ENCODE results near the gene DNAJB9.
A peak's percentile ranks its signal among the peaks of the same experiment; 100 is the strongest.

The DNAJB9 gene

DNA sequence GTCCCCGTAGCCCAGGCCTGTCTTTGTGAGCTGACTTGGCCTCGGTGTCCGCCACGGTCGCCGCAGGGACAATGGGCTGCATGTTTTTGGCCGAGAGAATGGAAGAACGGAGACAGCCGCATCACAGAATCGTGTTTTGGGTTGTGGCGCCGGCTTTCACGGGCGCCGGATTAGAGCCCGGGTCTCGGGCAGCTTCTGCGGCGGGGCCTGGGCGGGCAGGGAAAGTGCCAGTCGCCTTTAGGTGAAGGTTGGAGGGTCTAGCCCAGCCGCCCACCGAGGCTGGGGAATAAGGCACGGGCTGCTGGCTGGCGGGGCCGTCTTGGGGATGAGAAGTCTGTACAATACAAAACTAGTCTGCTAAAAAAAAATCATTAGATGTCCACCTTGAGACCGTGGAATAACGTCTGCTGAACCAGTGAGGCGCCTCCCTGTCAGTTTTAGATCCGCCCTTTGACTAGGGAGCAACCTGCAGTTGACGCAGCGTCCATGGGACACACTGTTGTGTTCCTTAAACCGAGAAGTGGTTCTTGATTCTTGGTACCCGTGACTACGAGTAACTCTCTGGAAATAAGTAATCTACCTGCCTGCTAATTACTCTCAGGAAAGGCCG, 577 bp downstream of the DNAJB9 start:
- DNase-seq: peak; percentile 30

DNA sequence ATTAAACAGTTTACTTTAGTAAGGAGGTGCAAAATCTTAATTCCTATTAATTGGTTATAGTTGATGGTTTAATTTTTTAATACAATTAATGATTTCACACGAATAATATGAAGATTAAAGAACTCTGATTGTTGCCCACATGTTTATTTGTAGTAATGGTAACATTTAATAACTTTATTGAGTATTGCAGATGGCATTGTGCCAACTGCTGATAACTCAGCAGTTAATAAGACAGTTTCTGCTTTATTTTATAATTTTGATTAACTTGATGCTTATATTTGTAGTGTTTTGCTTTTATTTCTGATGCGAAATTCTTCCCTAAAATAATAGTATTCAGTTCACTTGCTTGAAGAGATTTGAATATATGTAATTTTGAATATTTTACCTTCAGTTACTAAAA, 2.8 kb downstream of the DNAJB9 start:
- no peak for DNase-seq

DNA sequence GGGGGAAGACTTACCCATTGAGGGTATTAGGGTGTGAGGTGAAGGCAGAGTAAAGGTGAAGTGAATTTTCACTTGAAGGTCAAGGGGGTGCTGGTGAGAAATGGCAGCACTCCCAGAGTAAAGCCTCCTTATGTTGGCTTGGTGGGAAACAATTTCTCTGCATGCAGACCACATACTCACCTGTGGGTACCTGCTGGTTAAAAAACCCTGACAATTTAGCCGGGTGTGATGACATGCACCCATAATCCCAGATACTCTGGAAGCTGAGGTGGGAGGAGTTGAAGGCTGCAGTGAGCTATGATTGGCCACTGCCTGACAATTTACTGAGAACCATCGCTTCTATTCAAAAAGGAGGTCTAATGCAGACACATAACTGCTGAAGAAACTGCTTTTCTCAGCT, 5.5 kb downstream of the DNAJB9 start:
- DNase-seq: no peak

DNA sequence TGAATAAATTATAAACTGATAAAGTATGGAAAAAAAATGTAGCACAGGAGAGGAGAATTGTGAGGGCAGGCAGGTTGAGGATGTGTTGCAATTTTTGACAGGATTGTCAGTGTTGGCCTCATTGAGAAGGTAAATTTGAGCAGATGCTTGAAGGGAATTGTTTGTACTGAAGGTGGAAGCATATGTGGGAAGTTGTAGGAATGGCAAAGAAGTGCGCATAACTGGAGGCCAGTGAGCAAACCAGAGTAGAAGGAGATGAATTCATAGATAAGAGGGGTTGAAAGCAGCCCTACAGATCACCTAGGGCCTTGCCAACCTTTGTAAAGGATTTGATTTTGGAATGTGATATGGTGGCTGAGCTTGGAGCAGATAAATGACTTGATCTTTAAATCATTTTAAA, 6.4 kb downstream of the DNAJB9 start:
- no peak for DNase-seq

DNA sequence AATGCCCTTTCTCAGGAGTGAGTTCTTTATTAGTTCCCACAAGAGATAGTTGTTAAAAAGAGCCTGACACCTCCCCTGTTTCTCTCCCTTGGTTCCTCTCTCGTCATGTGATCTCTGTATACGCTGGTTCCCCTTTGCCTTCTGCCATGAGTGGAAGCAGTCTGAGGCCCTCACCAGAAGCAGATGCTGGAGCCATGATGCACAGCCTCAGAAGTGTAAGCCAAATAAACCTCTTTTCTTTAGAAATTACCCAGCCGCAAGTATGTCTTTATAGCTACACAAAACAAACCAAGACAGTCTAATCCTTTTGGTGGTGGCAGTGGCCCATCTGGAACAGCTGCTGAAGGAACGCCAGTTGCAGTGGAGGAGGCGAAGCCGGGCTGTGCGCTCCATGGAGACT, 9.3 kb downstream of the DNAJB9 start:
- no peak for DNase-seq

DNA sequence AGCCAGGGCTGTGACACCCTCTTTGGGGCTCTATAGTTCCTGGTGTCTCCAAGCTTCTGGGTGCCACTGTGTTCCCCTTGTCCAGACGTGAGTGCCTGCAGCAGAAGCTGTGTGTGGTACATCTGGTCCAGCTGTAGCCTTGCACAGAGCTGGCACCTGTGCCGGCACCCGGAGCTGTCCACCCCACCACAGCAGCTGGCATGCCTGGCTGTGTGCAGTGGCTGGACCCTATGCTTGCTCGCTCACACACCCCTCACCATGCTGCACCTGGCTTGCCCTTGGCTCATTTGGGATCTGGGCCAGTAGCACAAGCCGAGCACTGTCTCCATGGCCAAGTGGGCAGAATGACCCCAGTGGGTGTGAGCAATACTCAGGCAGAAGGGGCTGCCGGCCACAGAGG, 10.6 kb downstream of the DNAJB9 start:
- no peak for DNase-seq

DNA sequence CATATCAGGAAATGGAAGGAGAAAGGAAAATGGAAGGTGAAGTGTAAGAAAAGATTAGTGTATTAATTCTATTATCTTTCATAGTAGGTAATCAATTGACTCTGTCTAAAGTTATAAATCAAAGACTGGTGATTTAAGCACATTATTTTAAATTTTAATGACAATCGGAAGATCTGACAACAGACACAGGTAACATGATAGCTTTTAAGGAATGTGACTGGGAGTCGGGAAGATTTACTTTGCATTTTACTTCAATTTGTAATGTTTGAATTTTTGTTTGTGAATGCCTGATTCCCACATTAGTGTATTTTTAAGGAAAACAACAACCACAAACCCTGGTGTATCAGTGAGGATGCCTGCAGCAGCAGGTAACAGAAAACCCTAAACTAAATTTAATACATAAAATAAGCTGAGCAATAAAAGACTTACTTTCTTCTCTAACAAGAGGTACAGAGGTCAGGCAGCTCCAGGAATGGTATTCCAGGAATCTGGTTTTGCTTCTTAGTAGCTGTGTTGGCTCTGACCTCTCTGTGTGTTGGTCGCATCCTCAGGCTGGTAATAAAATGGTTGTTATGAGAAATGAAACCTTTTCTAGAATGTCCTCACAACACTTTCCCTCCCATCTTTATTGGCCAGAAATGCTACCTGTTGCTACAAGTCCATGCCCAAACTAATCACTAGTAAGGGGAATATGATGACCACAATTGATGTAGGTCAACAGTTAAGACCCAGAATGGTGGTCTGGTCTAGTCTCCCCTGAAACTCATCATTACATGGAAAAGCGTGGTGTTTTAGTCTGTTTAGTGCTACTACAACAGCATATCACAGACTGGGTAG, 12.2 kb downstream of the DNAJB9 start:
- no peak for DNase-seq

DNA sequence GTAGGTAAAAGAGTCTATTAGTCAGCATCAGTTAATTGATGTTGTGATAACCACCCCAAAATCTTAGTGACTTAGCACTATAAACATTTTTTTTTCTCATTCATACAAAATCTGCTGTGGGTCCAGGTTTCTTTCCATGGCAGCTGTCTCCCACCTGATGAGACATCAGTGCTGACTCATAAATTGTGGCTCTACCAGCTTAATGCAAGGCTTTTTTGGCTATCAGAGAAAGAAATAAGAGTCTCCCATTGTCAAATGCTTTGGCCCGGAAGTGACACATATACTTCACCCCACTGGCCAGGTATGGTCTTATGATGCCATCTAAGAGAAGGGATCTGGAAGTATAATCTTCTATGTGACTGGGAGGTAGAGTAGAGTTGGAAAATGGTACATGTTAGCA, 14.5 kb downstream of the DNAJB9 start:
- no peak for DNase-seq

DNA sequence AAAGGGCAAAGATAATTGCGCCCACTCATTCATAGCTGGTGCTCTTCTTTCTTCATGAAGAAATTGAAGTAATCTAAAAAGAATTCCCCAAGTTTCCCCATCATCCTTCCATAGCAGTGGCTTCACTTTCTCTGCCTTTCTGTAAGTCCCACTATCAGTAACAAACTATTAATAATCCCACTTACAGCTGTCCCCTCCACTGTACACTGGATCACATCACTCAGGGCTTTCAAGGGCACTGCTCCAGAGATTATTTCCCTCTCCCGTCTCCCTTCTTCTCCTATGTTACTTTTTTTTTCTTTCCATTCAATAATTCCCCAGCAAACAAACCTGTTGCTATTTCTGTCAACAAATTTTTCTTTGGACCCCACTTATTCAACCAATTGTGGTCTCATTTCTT, 16.2 kb downstream of the DNAJB9 start:
- DNase-seq: no peak

DNA sequence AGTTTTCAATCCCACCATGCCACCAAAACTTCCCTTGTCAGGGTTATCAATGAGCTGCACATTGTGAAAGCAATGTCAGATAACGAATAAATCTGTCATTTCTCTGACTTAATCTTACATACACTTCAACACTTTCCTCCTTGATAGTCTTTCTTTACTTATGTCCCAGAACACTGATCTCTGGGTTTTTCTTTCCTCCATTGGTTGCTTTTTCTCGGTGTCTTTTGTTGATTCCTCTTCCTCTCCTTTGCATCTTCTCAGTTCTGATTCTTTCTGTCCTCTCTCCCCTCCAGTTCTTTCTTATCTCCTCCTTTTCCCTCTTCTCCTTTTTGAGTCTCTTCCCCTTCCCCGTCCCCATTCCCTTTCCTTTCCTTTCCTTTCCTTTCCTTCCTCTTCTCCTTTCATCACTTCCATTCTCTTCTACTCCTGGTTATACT, 16.6 kb downstream of the DNAJB9 start:
- no peak for DNase-seq

DNA sequence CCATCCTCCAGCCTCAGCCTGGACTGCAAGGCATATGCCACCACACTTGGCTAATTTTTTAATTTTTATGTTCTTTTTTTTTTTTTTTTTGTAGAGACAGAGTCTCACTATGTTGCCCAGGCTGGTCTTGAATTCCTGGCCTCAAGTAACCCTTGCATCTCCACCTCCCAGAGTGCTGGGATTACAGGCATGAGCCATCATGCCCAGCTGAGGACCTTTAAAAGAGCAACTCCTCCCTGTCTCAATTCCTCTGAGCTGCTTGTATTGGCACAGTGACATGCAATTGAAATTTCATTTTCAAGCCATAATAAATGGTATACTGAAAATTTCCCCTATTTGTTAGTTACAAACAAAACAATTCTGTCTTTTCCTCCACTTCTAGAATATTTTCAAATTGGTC, 19.5 kb downstream of the DNAJB9 start:
- no peak for DNase-seq

DNA sequence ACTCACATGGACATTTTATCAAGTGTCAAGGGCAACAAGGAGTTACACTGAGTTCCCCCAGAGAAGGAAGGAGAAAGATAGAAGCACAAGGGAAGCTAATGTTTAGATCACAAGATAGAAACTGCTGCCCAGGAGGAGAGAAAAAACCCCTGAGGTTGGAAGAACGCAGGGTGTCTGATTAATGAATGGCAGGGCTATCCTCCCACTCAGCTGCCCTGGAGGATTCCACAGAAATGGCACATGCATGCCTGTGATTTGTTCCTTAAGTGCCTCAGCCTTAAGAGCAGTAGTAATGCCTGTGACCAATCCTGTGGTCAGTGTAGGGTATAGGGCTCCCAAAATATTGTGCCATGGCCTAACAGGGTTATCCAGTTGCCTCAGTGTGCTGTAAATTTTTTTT, 20.2 kb downstream of the DNAJB9 start:
- DNase-seq: no peak

DNA sequence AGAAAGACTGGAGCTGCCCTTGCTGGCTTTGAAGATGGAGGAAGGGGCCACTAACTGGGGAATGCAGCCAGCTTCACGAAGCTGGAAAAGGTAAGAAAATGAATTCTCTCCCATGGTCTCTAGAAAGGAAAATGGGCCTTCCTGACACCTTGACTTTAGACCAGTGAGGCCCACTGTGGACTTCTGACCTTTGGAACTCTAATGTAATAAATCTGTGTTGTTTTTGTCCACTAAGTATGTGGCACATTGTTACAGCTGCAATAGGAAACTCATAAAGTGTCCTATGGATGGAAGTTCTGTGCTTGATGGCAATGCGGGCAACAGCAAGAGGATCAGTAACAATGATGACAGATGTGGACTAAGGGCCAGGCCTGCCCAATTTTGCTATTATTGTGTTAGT, 20.9 kb downstream of the DNAJB9 start:
- no peak for DNase-seq

DNA sequence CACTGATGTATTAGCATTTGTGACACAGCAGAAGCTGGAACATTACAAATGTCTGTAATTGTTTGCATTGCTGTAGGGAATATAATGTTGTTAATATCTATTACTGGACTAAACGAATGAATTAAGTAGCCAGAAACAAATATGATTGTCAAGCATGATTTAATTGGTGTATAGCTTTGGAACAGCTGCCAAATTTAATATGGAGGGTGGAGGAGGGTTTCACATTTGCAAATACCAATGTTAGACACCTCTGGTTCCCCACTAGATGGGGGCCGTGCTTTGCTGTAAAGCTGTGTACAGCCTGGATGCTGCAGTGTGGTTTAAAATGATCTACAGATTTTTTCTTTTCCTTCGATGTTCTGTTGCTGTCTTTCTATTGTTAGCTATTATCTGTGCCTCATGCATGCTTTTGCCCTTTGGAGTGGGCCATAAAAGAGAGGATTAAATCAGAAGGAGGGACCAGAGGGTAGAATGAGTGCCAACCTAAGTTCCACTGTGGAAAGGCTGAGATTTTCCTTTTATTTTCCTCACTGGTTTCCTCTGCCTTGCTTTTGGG, 23.1 kb downstream of the DNAJB9 start:
- DNase-seq: peak; percentile 41

DNA sequence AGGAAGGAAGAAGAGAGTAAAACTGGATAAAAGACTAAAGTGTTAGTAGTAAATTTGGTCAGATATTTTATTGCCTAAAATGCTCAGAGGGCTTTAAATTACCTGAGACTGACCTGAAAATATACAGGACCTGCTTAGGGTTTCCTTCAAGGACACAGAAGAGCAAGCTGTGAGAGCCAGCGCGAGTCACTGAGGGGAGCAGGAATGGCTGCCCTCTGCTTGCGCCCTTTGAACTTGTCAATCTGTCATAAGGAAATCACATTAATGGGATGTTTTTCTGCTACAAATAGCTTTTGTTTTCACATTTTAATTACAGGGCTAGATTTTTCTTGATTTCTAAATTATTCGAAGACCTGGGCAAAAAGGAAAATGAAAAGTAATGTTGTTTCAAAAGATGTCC, 26.9 kb downstream of the DNAJB9 start:
- no peak for DNase-seq

DNA sequence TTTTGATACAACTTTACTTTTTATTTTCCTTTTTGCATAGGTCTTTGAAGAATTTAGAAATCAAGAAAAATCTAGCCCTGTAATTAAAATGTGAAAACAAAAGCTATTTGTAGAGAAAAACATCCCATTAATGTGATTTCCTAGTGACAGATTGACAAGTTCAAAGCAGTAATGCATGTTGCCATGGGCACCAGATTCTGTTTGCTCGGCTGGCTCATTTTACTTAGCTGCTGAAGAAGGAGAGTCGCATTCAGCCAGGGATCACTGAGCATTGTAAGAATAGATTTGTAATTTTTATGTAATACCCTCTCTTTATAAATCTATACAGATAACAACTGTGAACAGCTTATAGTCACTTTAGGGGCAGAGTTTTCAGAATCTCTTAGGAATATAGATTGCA, 28.5 kb downstream of the DNAJB9 start:
- peak; percentile 59 for DNase-seq

DNA sequence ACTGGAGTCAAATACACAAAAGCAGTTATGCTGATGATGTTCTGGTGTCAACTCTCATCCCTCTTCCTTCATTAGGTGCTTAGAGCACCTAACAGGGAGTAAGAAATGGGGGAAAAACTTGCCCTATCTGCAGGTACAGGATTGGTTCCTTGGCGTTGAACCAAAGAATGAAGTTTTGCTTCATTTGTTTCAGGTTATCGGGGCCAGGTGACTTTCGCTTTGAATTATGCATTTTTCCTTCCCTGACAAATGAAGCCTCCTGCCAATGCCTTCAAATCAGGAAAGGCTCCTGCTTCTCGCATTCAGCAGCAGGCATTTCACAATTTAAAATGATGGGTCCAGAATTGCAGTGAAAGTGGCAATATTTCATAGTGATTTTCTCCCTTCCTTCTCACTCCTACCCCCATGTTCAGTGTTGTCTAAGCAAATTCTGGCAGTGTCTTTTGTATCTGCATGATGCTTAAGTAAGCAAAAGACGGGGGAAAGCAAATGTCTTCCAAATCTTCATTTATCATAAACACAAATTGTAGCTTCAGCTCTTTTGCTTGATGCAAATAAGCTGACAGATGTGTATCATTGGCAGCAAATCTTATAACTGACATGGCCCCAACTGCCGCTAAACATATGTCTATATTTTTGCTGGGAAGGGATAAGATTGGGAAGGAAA, 29.4 kb downstream of the DNAJB9 start:
- DNase-seq: no peak

DNA sequence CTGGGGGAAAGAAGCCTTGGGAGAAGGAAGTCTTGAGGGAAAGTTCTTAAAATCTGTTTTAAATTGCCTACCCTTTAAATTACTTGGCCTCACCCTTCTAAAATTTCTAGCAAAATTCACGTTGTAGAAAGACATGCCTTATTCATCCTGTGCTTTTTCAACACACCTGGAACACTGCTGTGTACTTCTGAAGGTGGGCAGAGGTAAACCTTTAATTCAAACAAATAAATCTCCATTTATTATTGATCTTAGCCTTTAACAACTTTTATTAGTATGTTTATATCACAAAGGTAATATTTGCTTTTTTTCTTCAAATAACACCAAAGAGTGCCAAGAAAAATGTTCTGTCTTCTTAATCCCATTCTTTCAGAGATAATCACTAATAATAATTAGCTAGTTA, 30.7 kb downstream of the DNAJB9 start:
- no peak for DNase-seq

DNA sequence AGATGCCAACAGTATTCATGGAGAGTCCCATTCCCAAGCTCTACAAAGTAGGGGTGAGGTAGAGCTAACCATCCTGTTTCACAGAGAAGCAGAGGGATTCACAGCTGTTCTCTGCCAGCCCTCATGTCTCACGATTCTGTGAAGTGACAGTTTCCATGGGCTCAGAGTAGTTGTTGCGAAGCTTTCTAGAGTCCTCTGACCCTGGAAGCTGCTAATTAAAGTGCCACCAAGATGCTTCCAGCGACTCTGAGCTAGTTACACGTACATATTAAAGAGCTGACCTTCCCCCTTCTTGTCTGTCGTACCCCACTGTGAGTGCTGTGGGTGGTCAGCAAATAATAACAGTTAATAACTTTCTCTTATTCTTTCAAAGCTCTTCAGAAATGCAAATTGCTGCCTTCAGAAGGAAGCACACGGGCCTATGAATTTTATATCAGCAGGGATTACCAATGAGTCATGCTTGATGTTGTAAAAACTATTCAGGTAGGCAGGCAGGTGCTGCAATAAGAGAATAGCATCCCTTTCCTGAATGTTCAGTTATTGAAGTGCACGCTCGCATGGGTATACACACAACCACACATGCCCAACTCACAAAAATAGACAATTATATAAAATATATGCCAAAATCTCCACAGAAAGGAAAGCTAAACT, 34.1 kb downstream of the DNAJB9 start:
- no peak for DNase-seq

DNA sequence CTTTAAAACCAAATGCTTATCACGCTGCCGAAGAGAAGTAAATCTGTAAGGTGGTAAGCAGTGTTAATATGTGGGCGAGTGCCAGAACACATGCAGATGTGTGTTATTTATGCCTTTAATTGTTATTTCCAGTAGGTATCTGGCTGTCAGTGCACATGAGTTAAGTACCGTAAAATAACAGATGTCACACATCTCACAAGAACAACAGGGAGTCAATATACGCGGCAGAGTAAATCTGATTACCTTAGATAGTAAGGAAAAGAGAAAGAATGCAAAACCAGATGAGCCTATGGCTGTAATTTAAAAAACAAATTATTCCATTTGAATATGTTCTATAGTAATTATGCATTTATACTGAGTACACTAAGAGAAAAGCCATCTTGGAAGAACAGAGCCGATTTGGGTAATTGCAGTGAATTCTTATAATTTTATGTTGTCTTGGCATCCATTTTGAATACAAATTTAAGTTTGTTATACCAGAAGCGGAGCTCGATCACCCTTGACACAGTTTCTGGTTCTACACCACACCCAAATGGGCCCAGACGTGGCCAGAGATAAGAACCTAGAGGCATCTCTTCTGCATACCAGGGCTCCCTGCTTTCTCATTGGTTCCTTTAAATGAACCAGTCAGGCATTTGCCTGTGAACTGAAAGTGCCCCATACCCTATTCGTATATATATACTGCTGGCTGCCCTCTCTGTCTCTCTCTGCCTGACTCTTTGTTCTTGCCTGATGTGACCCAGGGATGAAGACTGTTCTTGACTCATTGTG, 34.8 kb downstream of the DNAJB9 start:
- no peak for DNase-seq

DNA sequence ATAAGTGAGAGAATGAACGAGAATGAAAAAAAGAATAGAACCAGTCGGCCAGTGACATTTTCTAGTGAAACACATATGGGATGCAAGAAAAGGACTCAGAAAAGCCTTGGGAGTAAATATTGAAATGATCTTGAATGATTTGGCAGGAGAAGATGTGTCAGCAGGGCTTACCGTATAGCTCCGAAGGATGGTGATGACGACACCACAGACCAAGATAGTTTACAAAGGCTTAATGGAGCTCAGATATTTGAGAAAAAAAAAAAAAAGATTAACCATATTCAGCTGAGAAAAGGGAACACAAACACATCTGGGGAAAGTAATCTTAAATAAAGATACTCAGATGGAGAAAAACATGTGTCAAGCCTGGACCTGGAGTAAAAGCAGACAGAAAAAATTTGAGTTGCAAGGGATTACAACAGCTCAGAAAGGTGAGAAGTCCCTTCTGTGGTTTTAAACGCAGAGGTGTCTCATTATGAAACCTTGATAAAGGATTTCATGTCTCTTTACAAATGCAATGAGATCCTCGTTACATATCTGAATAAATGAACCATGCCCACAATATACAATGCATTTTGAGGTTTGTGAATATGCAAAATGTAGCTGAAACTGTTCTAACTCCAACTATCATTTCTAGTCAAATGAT, 36.0 kb downstream of the DNAJB9 start:
- DNase-seq: no peak

DNA sequence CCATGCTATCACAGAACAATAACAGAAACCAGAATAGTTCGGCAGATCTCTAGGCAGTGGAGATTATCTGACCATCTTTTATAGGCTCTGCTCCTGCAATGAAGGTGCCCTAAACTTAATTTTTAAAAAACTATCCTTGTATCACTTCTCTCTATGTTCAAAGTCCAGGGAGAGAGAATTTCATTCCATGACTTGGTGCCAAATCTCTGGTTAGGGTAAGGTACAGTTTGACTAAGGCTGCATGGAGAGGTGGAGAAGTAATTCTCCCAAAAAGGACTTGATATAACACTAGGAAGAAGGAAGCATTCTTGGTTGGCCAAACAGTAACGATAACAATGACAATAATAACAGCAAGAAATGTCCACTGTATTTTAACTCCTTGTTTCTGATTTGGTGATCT, 40.0 kb downstream of the DNAJB9 start:
- DNase-seq: no peak
